Ascending aorta (tissue), 2 donors: ENCODE data around the gene TBC1D9B. TPM values are rescaled to one million over a fixed set of nuclear protein-coding genes. Genes with fewer than 3 reads are reported as not detected.

Source experiments
- DNase-seq, 2 donors: peaks; one replicate each; pipeline ENCODE4 v3.0.0-alpha.2; 2019; ENCODE audit warnings: low spot score in 2 of 2
- H3K27ac ChIP-seq, 2 donors: fragments of 200-600 bp; sonication (generic); one replicate each; pipeline ENCODE4 v1.5.1; 2016 to 2017; ENCODE audit warnings: mild to moderate bottlenecking in 1 of 2
- H3K27me3 ChIP-seq: fragments of 200-600 bp; sonication (generic); one replicate; pipeline ENCODE4 v1.5.1; 2017
- H3K36me3 ChIP-seq, 2 donors: fragments of 200-600 bp; sonication (generic); one replicate each; pipeline ENCODE4 v1.5.1; 2016
- H3K4me1 ChIP-seq, 2 donors: fragments of 200-600 bp; sonication (generic); one replicate each; pipeline ENCODE4 v1.5.1; 2016 to 2017; ENCODE audit warnings: mild to moderate bottlenecking in 1 of 2
- H3K4me3 ChIP-seq, 2 donors: fragments of 200-600 bp; sonication (generic); one replicate each; pipeline ENCODE4 v1.5.1; 2016 to 2017; ENCODE audit warnings: mild to moderate bottlenecking in 1 of 2
- H3K9me3 ChIP-seq, 2 donors: fragments of 200-600 bp; sonication (generic); one replicate each; pipeline ENCODE4 v1.5.1; 2016
- intact Hi-C: fragments of 100-400 bp; cut with DNase I; formaldehyde crosslinking; loops from one replicate; pipeline ENCODE4 v1.15.1; 2023
- total RNA-seq: library from RNA; depleted of rRNA; stranded (reverse); fragments of >200 nt; gene quantifications from one replicate; pipeline ENCODE4 v1.1.0, GENCODE V29; 2016
- TF ChIP-seq, protein P1 (sequence below), 3 experiments: fragments of 200-600 bp in 2 of 3; fragments of 450-650 bp in 1 of 3; sonication (generic) in 2 of 3; IDR thresholded peaks; one replicate each; pipeline ENCODE4 v1.5.1; 2016 to 2019; ENCODE audit warnings: antibody characterized with exemption in 3 of 3, mild to moderate bottlenecking in 1 of 3, moderate library complexity in 1 of 3

The TBC1D9B gene
- total RNA-seq, 1 donor from 2014 or later = 220 TPM

DNA sequence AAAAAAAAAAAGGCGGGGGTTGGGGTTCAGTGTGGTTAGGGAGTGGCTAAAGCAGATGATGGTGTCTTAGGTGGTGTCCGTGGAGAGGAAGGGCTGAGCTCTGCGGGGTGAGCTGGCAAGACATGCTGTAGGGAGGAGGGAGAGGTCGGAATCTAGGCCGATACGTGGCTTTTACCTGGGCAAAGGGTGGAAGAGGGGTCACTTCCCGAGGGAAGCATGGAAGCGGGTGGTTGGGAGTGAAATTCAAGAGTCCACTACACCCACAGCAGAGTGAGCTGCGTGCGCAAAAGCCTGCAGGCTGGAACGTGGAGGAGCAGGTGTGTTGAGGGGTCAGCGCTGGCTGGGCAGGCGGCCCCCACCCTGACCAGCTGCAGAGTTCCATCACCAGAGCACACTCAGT, 17.8 kb downstream of the TBC1D9B start:
- no peak overlapping the region for H3K4me3 ChIP-seq
- TF ChIP-seq, protein P1, sequence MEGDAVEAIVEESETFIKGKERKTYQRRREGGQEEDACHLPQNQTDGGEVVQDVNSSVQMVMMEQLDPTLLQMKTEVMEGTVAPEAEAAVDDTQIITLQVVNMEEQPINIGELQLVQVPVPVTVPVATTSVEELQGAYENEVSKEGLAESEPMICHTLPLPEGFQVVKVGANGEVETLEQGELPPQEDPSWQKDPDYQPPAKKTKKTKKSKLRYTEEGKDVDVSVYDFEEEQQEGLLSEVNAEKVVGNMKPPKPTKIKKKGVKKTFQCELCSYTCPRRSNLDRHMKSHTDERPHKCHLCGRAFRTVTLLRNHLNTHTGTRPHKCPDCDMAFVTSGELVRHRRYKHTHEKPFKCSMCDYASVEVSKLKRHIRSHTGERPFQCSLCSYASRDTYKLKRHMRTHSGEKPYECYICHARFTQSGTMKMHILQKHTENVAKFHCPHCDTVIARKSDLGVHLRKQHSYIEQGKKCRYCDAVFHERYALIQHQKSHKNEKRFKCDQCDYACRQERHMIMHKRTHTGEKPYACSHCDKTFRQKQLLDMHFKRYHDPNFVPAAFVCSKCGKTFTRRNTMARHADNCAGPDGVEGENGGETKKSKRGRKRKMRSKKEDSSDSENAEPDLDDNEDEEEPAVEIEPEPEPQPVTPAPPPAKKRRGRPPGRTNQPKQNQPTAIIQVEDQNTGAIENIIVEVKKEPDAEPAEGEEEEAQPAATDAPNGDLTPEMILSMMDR (IDR thresholded peaks at IDR 0.05) = no peak
- no peak overlapping the region for H3K27ac ChIP-seq
- H3K27me3 ChIP-seq = no peaks in the 10 kb centered on the region
- H3K4me1 ChIP-seq = no peaks in the 10 kb centered on the region
- no peaks in the 10 kb centered on the region for H3K9me3 ChIP-seq
- DNase-seq = no peak
- intact Hi-C loops = no loop called here
- H3K36me3 ChIP-seq = peaks cover 79 to 98% of the 10 kb centered on the region in 2 donors

DNA sequence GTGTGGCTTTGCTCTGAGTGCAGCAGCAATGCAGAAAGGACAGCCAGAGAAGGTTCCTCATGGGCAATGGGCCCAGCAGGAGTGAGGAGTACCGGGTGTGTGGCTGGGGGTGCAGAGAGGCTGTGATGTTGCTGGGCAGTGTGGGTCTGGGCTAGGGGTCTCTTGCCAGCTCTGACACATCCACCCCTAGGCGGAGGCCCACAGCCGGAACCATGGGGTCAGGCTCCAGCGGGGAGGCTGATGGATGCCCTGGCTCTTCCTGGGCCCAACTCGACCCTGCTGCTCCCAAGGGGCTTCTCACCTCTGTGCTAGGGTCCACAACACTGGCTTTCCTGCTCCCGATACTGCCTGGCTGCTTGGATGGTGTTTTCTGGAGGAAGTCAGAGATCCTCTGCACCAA, 19.9 kb downstream of the TBC1D9B start:
- TF ChIP-seq, protein P1 (IDR thresholded peaks at IDR 0.05) = no peak
- Histone ChIP-seq H3K4me3 (no peak overlapping the region), H3K36me3 (peaks cover 79 to 99% of the 10 kb centered on the region in 2 donors)

DNA sequence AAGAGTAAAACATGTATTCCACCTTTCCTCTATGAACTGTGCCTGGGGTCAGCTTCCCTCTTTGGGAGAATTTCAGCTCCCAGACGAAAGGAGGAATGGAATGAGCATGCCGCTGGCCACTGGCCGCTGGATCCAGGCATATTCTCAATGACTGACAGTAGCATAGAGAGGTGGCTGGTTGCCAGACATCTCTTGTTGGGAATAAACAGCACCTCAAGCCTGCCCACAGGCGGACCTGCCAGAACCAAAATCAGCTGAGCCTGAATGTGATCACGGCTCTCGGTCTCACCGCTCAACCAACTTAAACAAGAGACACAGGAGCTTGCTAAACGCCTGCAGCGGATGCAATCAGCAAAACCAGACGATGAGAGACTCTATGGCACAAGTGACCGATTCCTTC, 20.6 kb downstream of the TBC1D9B start:
- H3K36me3 ChIP-seq = peaks cover 76 to 94% of the 10 kb centered on the region in 2 donors
- intact Hi-C loops = no loop called here
- no peak for DNase-seq

More for the DNA sequence above, 19.9 kb downstream of the TBC1D9B start:
- Histone ChIP-seq H3K9me3 (peaks cover 5 to 15% of the 10 kb centered on the region in 2 donors), H3K4me1 (no peaks in the 10 kb centered on the region), H3K27ac (no peak overlapping the region), H3K27me3 (no peaks in the 10 kb centered on the region)
- DNase-seq = no peak
- intact Hi-C loops = no loop called here

DNA sequence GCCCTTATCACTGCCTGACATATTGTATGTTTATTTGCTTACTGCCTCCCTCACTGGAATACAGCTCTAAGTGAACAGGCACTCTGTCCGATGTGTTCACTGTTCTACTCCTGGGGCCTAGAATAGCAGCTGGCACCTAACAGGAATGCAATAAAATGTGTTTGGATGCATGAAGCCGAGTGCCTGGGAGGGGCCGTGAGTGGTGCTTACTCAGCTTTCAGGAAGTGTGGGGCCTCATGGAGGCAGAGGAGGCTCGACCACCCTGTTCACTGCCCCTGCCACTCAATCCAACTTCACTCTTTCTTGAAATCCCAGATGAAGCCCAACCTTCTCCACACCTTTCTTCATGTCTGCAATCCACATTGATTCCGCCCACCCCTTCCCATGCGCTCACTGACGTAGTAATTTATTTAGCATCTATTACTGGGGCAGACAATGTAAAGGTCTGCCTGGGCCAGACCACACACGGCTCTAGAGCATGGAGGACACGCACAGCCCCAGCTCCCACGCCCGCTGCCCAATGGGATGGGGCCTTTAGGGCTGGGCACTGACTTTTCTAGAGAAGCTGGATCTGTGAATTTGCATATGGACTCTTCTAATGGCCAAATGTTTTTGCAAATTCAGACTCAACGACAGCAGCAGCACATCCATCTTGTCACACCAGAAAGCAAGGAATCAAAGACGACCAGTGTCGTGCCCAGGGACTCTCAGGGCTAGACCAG, 21.3 kb downstream of the TBC1D9B start:
- H3K4me1 ChIP-seq = no peaks in the 10 kb centered on the region
- no peak for DNase-seq
- TF ChIP-seq, protein P1 (IDR thresholded peaks at IDR 0.05) = no peak
- peaks cover 68 to 87% of the 10 kb centered on the region in 2 donors for H3K36me3 ChIP-seq
- intact Hi-C loops = no loop called here
- peaks cover 7 to 22% of the 10 kb centered on the region in 2 donors for H3K9me3 ChIP-seq
- H3K4me3 ChIP-seq = no peak overlapping the region
- H3K27ac ChIP-seq = no peak overlapping the region
- H3K27me3 ChIP-seq = no peaks in the 10 kb centered on the region

More for the DNA sequence above, 20.6 kb downstream of the TBC1D9B start:
- TF ChIP-seq, protein P1 (IDR thresholded peaks at IDR 0.05) = no peak
- Histone ChIP-seq H3K27me3 (no peaks in the 10 kb centered on the region), H3K27ac (no peak overlapping the region), H3K4me3 (no peak overlapping the region), H3K4me1 (no peaks in the 10 kb centered on the region), H3K9me3 (peaks cover 7 to 22% of the 10 kb centered on the region in 2 donors)

DNA sequence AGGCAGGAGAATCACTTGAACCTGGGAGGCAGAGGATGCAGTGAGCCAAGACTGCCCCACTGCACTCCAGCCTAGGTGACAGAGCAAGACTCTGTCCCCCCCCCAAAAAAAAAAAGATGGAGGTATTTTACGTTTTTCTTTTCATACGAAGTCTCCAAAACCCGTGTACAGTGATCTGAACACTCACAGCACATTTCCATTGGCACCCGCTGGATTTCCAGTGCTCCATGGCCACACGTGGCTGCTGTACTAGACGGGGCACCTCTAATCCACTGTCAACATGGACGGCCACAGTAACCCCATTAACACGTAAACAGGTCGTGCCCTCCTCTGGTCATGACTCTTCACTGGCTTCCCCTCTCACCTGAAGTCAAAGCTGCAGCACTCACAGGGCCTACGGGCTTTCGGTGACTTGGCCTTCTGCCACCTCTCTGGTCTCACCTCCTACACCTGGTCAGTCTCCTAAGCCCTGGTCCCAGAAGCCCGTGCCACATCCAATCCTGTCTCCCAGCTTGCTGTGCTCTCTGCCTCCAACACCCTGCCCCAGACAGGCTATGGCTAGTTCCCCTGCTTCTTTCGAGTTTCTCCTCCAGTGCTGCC, 22.1 kb downstream of the TBC1D9B start:
- Histone ChIP-seq H3K36me3 (peaks cover 61 to 82% of the 10 kb centered on the region in 2 donors), H3K4me1 (no peaks in the 10 kb centered on the region), H3K27me3 (no peaks in the 10 kb centered on the region), H3K9me3 (peaks cover 7 to 22% of the 10 kb centered on the region in 2 donors), H3K27ac (no peak overlapping the region), H3K4me3 (no peak overlapping the region)
- DNase-seq = no peak
- TF ChIP-seq, protein P1 (IDR thresholded peaks at IDR 0.05) = no peak
- intact Hi-C loops = no loop called here
